ENCODE measurements around the gene ZNF837. TPM values are rescaled to one million over a fixed set of nuclear protein-coding genes. Genes with fewer than 3 reads are reported as not detected.

ZNF837 gene
- total RNA-seq, 1 experiment from 2014 or later, result 1.6 TPM

- Histone ChIP-seq H3K27me3 (ENCODE audit: control insufficient read depth, insufficient read depth, low read length) (no peaks in the 10 kb centered on the region), H3K4me1 (ENCODE audit: control insufficient read depth, insufficient read depth, low read length) (peaks cover 8% of the 10 kb centered on the region; the same call in 1 of the 2 replicates), H3K27ac (ENCODE audit: low read length) (no peak overlapping the region), H3K4me3 (ENCODE audit: low read depth in 2 of 2, low read length in 2 of 2) (no peak overlapping the region), H3K36me3 (ENCODE audit: control insufficient read depth, insufficient read depth, low read length) (no peaks in the 10 kb centered on the region), H3K9me3 (ENCODE audit: control insufficient read depth, insufficient read depth, low read depth, low read length) (no peaks in the 10 kb centered on the region)
- ChIA-PET POLR2A (interaction anchor here (1.1 kb wide), 1 partner anchor 11 kb away, joined by 3 read pairs; the partner anchor contains the start of gene ZNF497), CTCF (interaction anchor here (0.5 to 0.7 kb wide), 3 partner anchors 25 to 797 kb away, joined by 5 to 8 read pairs (median 5); no protein-coding TSS in a partner anchor)
- TF ChIP-seq SIN3A (IDR thresholded peaks at IDR 0.05; ENCODE audit: borderline replicate concordance, insufficient read depth, low read depth, low read length) (no peak), TCF7L2 (IDR thresholded peaks at IDR 0.05; ENCODE audit: low read depth, low read length) (no peak), POLR2AphosphoS5 (IDR thresholded peaks at IDR 0.05; ENCODE audit: low read depth, low read length) (no peak), CTCF (IDR thresholded peaks at IDR 0.05) (no peak)
- intact Hi-C loops (cut with micrococcal nuclease; ENCODE audit: unreplicated experiment), result no loop called here
- DNase-seq (ENCODE audit: low read depth, low spot score) (no peak), ATAC-seq (no peak)
- in situ Hi-C loops (cut with HindIII; ENCODE audit: low pct_unique_long_range_greater_than_20kb, low sequenced_read_pairs), result no loop called here
- BruUV-seq (replicated peaks), result no TSS peak
These were observed 29.3 kb downstream of the ZNF837 start for GRCh38 chr19:58351558-58351878.

GRCh38 chr19:58350871-58351557, 29.8 kb downstream of the ZNF837 start:
- POLR2A ChIA-PET, result no interaction called here
- no peaks in the 10 kb centered on the region for H3K27me3 ChIP-seq (ENCODE audit: control insufficient read depth, insufficient read depth, low read length)
- no peak for ATAC-seq
- in situ Hi-C loops (cut with HindIII; ENCODE audit: low pct_unique_long_range_greater_than_20kb, low sequenced_read_pairs), result no loop called here
- DNase-seq (ENCODE audit: low read depth, low spot score), result no peak
- no peak overlapping the region for H3K4me3 ChIP-seq (ENCODE audit: low read depth in 2 of 2, low read length in 2 of 2)
- CTCF ChIA-PET, result interaction anchor here (0.6 to 0.7 kb wide), 2 partner anchors 67 to 797 kb away, joined by 5 to 8 read pairs; no protein-coding TSS in a partner anchor
- no peak overlapping the region for H3K27ac ChIP-seq (ENCODE audit: low read length)
- no TSS peak for BruUV-seq (replicated peaks)
- intact Hi-C loops (cut with micrococcal nuclease; ENCODE audit: unreplicated experiment), result no loop called here
- H3K9me3 ChIP-seq (ENCODE audit: control insufficient read depth, insufficient read depth, low read depth, low read length), result no peaks in the 10 kb centered on the region
- H3K4me1 ChIP-seq (ENCODE audit: control insufficient read depth, insufficient read depth, low read length), result peaks cover 8% of the 10 kb centered on the region; the same call in 1 of the 2 replicates
- H3K36me3 ChIP-seq (ENCODE audit: control insufficient read depth, insufficient read depth, low read length), result no peaks in the 10 kb centered on the region
- TF ChIP-seq CTCF (IDR thresholded peaks at IDR 0.05) (no peak), POLR2AphosphoS5 (IDR thresholded peaks at IDR 0.05; ENCODE audit: low read depth, low read length) (no peak), SIN3A (IDR thresholded peaks at IDR 0.05; ENCODE audit: borderline replicate concordance, insufficient read depth, low read depth, low read length) (no peak), TCF7L2 (IDR thresholded peaks at IDR 0.05; ENCODE audit: low read depth, low read length) (no peak), REST (IDR thresholded peaks at IDR 0.05; ENCODE audit: insufficient read depth in 1 of 2, low read depth in 2 of 2, low read length in 1 of 2) (no peak)
